Transverse colon (tissue), 4 donors: ENCODE results near the gene PDCD10. TPM values are rescaled to one million over a fixed set of nuclear protein-coding genes. Genes with fewer than 3 reads are reported as not detected.

Experiments
- DNase-seq: peaks from one replicate; pipeline ENCODE4 v3.0.0-alpha.2; 2019
- H3K27ac ChIP-seq, 4 donors: fragments of 200-600 bp; sonication (generic); 2 replicates each; pipeline ENCODE4 v1.5.1; 2016 to 2018; ENCODE audit warnings: inconsistent platforms in 4 of 4
- H3K27me3 ChIP-seq: fragments of 200-600 bp; sonication (generic); 2 replicates; pipeline ENCODE4 v1.5.1; 2017; ENCODE audit warnings: inconsistent platforms
- H3K36me3 ChIP-seq, 4 donors: fragments of 200-600 bp; sonication (generic); 2 replicates each; pipeline ENCODE4 v1.5.1; 2017 to 2019; ENCODE audit warnings: inconsistent platforms in 4 of 4
- H3K4me1 ChIP-seq, 4 donors: fragments of 200-600 bp; sonication (generic); 2 replicates each; pipeline ENCODE4 v1.5.1; 2017 to 2020; ENCODE audit warnings: inconsistent platforms in 4 of 4
- H3K4me3 ChIP-seq, 4 donors: fragments of 200-600 bp; sonication (generic); 1 replicate in 1 of 4; 2 replicates in 3 of 4; pipeline versions ENCODE4 v1.5.1 to v1.6.1; 2017 to 2019; ENCODE audit warnings: inconsistent platforms in 4 of 4
- H3K9me3 ChIP-seq, 2 donors: fragments of 200-600 bp; sonication (generic); 2 replicates each; pipeline ENCODE4 v1.5.1; 2017 to 2019; ENCODE audit warnings: inconsistent platforms in 2 of 2
- EP300 ChIP-seq: sonication (generic); formaldehyde crosslinking; IDR thresholded peaks from one replicate; pipeline ENCODE4 v1.6.1; 2017; ENCODE audit warnings: antibody characterized with exemption, low read depth
- POLR2A ChIP-seq: fragments of 450-650 bp; IDR thresholded peaks from one replicate; pipeline ENCODE4 v1.6.1; 2016; ENCODE audit warnings: antibody characterized with exemption, mild to moderate bottlenecking, moderate library complexity
- POLR2AphosphoS5 ChIP-seq, 3 donors: sonication (generic); formaldehyde crosslinking; IDR thresholded peaks; one replicate each; pipeline ENCODE4 v1.6.1; 2016; ENCODE audit warnings: antibody characterized with exemption in 3 of 3
- WGBS, 2 donors: methylation state at CpG; one replicate each; pipeline ENCODE4 v1.1.5; 2018; ENCODE audit warnings: low coverage in 1 of 2; 5-methylcytosine and 5-hydroxymethylcytosine counted together
- in situ Hi-C, 4 donors: fragments of 200-750 bp; cut with MboI; loops; one replicate each; pipeline versions ENCODE4 v1.15.0 to v1.15.1; 2017; ENCODE audit warnings: low sequenced_read_pairs in 3 of 4, low pct_ligation_motif_present in 1 of 4, low pct_unique_long_range_greater_than_20kb in 1 of 4
- intact Hi-C: fragments of 100-400 bp; cut with DNase I; formaldehyde crosslinking; loops from one replicate; pipeline ENCODE4 v1.15.1; 2023; ENCODE audit warnings: low total_unique reads
- total RNA-seq, 4 donors: library from RNA; depleted of rRNA; stranded (reverse); fragments of >200 nt; gene quantifications; one replicate each; pipeline ENCODE4 v1.1.0, GENCODE V29; 2016
- TF ChIP-seq, protein P1 (sequence below), 5 experiments: fragments of 200-600 bp in 3 of 5; fragments of 450-650 bp in 2 of 5; sonication (generic) in 3 of 5; IDR thresholded peaks; 1 replicate in 2 of 5; 2 replicates in 3 of 5; pipeline ENCODE4 v1.5.1; 2016 to 2017; ENCODE audit warnings: antibody characterized with exemption in 5 of 5, inconsistent platforms in 3 of 5, mild to moderate bottlenecking in 2 of 5, moderate library complexity in 1 of 5

The PDCD10 gene
- total RNA-seq, 4 donors from 2014 or later, result 32.0 to 99.6 (median 89.0) TPM

DNA sequence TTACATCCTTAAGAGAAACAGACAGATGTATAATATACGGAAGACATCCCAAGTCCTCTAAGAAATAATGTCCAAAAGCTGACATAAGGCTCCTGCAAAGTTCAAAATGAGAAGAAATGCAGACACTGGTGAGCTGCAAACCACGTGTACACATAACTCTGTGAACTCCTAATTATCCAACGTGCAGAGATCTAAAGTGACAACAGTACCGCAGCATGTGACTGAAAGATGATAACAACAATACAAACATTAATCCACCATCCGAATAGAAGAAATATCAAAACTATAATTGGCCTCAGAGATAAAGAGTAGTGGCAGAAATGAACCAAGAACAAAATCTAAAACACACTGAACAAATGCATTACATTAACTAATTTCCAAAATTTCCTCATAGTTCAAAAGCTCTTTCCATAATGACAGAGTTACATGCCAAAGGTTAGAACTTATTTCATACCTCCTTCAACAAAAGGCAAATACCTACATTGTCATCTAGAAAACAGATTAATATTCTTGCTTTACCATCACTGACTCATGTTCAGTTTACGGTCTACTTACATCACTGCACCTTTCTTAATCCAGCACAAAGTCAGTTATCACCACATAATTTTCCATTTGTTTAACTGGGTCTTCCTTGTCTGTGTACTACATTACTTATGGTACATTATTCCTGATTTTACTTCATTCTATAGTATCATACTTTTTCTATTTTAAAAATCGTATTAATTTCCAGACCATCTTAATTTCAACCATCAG lies 2.2 kb downstream of the PDCD10 start:
- Histone ChIP-seq H3K27ac (no peak overlapping the region), H3K4me1 (peaks cover 6 to 40% (median 25%) of the 10 kb centered on the region in 4 donors), H3K36me3 (no peaks in the 10 kb centered on the region), H3K9me3 (no peaks in the 10 kb centered on the region), H3K27me3 (no peaks in the 10 kb centered on the region), H3K4me3 (no peak overlapping the region)
- in situ Hi-C loops (no loop called here), intact Hi-C loops (no loop called here)
- DNase-seq, result no peak
- 74 to 86% methylated on average over 6 to 7 of the region's 7 CpGs for WGBS, 2 donors
- TF ChIP-seq EP300 (no peak), POLR2AphosphoS5 (IDR thresholded peaks at IDR 0.05) (no peak), POLR2A (no peak)
- TF ChIP-seq, protein P1, sequence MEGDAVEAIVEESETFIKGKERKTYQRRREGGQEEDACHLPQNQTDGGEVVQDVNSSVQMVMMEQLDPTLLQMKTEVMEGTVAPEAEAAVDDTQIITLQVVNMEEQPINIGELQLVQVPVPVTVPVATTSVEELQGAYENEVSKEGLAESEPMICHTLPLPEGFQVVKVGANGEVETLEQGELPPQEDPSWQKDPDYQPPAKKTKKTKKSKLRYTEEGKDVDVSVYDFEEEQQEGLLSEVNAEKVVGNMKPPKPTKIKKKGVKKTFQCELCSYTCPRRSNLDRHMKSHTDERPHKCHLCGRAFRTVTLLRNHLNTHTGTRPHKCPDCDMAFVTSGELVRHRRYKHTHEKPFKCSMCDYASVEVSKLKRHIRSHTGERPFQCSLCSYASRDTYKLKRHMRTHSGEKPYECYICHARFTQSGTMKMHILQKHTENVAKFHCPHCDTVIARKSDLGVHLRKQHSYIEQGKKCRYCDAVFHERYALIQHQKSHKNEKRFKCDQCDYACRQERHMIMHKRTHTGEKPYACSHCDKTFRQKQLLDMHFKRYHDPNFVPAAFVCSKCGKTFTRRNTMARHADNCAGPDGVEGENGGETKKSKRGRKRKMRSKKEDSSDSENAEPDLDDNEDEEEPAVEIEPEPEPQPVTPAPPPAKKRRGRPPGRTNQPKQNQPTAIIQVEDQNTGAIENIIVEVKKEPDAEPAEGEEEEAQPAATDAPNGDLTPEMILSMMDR (IDR thresholded peaks at IDR 0.05), result no peak

DNA sequence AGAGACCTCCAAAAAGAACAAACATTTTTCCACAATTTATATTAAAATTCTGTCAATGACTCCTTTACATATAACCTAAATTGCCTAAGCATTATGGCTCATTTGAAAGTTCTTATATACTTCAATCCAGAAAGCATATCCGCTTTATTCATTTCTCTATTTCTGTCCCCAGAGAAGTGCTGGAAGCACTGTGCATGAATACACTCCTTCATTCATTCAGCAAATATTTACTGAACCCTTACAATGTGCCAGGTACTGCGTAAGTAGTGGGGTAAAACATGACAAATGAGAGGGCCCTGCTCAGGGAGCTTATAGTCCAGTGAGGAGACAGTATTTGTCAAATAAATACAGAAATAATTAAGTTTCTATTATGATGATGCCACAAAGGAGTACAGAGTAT lies 3.3 kb downstream of the PDCD10 start:
- H3K27ac ChIP-seq, result no peak overlapping the region
- TF ChIP-seq, protein P1 (IDR thresholded peaks at IDR 0.05), result no peak
- no peak for TF ChIP-seq EP300
- no peak for TF ChIP-seq POLR2AphosphoS5 (IDR thresholded peaks at IDR 0.05)
- no peak for TF ChIP-seq POLR2A
- 91% methylated on average over 2 of the region's 2 CpGs for WGBS, 2 donors
- H3K36me3 ChIP-seq, result no peaks in the 10 kb centered on the region
- no peak overlapping the region for H3K4me3 ChIP-seq
- peaks cover 6 to 32% (median 23%) of the 10 kb centered on the region in 4 donors for H3K4me1 ChIP-seq
- in situ Hi-C loops, result no loop called here
- H3K27me3 ChIP-seq, result no peaks in the 10 kb centered on the region
- intact Hi-C loops, result no loop called here
- DNase-seq, result no peak
- H3K9me3 ChIP-seq, result no peaks in the 10 kb centered on the region

DNA sequence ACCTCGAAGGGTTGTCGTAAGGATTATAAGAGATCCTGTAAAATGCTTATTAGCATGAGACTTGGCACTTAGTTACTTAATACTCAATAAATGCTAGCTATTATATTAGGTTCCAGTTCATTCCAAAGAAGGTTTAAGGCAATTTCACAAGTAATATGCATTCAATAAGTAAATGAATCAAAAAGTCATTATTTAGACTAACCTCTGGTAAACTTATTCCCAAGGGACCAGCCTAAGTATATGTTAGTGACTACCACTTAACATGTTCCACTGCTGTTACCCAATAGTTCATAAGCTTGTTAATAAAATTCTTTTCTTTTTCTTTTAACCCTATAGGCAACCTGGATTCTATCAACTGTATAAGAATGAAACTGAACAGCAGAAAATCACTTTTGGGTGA lies 5.1 kb downstream of the PDCD10 start:
- no peak for DNase-seq
- intact Hi-C loops, result no loop called here
- Histone ChIP-seq H3K27ac (no peak overlapping the region), H3K9me3 (no peaks in the 10 kb centered on the region), H3K4me3 (no peak overlapping the region), H3K36me3 (no peaks in the 10 kb centered on the region), H3K27me3 (no peaks in the 10 kb centered on the region), H3K4me1 (peaks cover 6 to 27% (median 20%) of the 10 kb centered on the region in 4 donors)
- 95 to 97% methylated on average over 2 of the region's 2 CpGs for WGBS, 2 donors
- TF ChIP-seq EP300 (no peak), POLR2A (no peak), POLR2AphosphoS5 (IDR thresholded peaks at IDR 0.05) (no peak)
- TF ChIP-seq, protein P1 (IDR thresholded peaks at IDR 0.05), result no peak
- in situ Hi-C loops, result no loop called here

DNA sequence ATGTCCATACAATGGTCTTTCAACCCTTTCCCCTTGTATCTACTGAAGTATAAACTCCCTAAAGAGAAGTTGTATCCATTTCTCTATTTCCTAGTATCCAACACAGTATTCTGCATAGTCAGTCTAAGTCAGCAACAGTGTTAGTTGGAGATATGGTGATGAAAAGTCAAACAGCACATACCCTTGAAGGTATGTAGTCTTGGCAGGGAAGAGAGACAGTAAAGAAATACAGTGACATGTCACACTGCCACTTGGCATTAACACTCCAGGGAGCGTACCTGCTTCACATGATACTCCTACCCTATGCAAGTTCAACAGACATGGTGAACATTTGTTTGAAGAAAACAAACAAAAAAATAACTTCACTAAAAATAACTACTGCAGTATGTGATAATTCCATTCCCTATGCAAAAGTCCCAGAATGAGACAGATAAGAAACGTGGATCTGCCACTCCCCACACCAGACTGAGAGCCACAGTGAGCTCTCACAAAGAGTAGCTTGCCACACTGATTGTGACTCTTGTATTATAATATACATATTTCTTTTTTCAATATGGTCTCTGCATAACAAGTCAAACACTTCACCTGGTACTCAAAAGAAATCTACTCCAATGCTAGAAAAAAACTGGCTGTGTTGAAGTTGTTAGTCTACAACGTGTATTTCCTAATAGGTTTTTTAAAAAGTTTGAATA lies 5.9 kb downstream of the PDCD10 start:
- H3K27me3 ChIP-seq, result no peaks in the 10 kb centered on the region
- intact Hi-C loops, result no loop called here
- no peaks in the 10 kb centered on the region for H3K9me3 ChIP-seq
- 71 to 72% methylated on average over 3 of the region's 3 CpGs for WGBS, 2 donors
- H3K4me1 ChIP-seq, result peaks cover 6 to 26% (median 19%) of the 10 kb centered on the region in 4 donors
- no peak for DNase-seq
- H3K27ac ChIP-seq, result no peak overlapping the region
- in situ Hi-C loops, result no loop called here
- H3K4me3 ChIP-seq, result no peak overlapping the region
- H3K36me3 ChIP-seq, result no peaks in the 10 kb centered on the region
- TF ChIP-seq, protein P1 (IDR thresholded peaks at IDR 0.05), result no peak
- no peak for TF ChIP-seq POLR2A
- TF ChIP-seq EP300, result no peak
- no peak for TF ChIP-seq POLR2AphosphoS5 (IDR thresholded peaks at IDR 0.05)
